NCI-H526 (cell line): ENCODE measurements around the gene TRPV3.
"Not testable (repeated sequence)": the region's sequence is repeated elsewhere in the genome, so short reads cannot be mapped to it uniquely, and the experiment has no call there.

Experiments
- DNase-seq, 2 experiments: peaks; one replicate each; lab custom pipeline; 2025; lab: John Stamatoyannopoulos, UW

Gene TRPV3

GRCh38 chr17:3472137-3472536 is 85.5 kb downstream of the TRPV3 start:
- no peak for DNase-seq

GRCh38 chr17:3471599-3471998 is 86.0 kb downstream of the TRPV3 start, which contains the start of gene SPATA22:
SPATA22 (minus strand) TSS chr17:3471819; CDS start chr17:3469325, 2,494 bp downstream.
- no peak for DNase-seq

GRCh38 chr17:3469529-3469928 is 88.1 kb downstream of the TRPV3 start:
- no peak for DNase-seq

GRCh38 chr17:3466355-3466754 is 91.3 kb downstream of the TRPV3 start:
- not testable (repeated sequence) for DNase-seq
